GM23338 (cell line): Measurements from ENCODE around the gene AREL1. TPM values are rescaled to one million over a fixed set of nuclear protein-coding genes. Genes with fewer than 3 reads are reported as not detected.
A peak's percentile ranks its signal among the peaks of the same experiment; 100 is the strongest.

Source experiments
- ATAC-seq: fragments of 200-7000 bp; cut with Tn5 transposase; 3 replicates; pipeline ENCODE4 v1.9.1; 2020
- DNase-seq: peaks from one replicate; pipeline ENCODE4 v3.0.0-alpha.2; 2015; ENCODE audit warnings: low spot score
- H2AFZ ChIP-seq: fragments of 200-600 bp; sonication (generic); 2 replicates; pipeline ENCODE4 v1.8.0; 2016; ENCODE audit warnings: antibody characterized with exemption, mild to moderate bottlenecking, moderate library complexity
- H3F3A ChIP-seq: fragments of 200-600 bp; sonication (generic); replicated peaks from 2 replicates; pipeline ENCODE4 v1.8.0; 2017; ENCODE audit warnings: antibody characterized with exemption, mixed run types, low read depth
- H3K27ac ChIP-seq: fragments of 200-600 bp; sonication (generic); 2 replicates; pipeline ENCODE4 v1.6.1; 2016; ENCODE audit warnings: low read depth
- H3K27me3 ChIP-seq: fragments of 200-600 bp; sonication (generic); 2 replicates; pipeline ENCODE4 v1.8.0; 2016; ENCODE audit warnings: mild to moderate bottlenecking, mixed run types, moderate library complexity; ENCODE audit not compliant: insufficient read depth
- H3K36me3 ChIP-seq: fragments of 200-600 bp; sonication (generic); 2 replicates; pipeline ENCODE4 v1.8.0; 2016; ENCODE audit warnings: mild to moderate bottlenecking; ENCODE audit not compliant: insufficient read depth
- H3K4me1 ChIP-seq: fragments of 200-600 bp; sonication (generic); 2 replicates; pipeline ENCODE4 v1.8.0; 2016; ENCODE audit warnings: mild to moderate bottlenecking, moderate library complexity; ENCODE audit not compliant: insufficient read depth
- H3K4me2 ChIP-seq: fragments of 200-600 bp; sonication (generic); 2 replicates; pipeline ENCODE4 v1.7.1; 2017; ENCODE audit warnings: mixed run types
- H3K4me3 ChIP-seq: fragments of 200-600 bp; sonication (generic); 2 replicates; pipeline ENCODE4 v1.6.1; 2016; ENCODE audit warnings: mixed run types
- H3K79me2 ChIP-seq: fragments of 200-600 bp; sonication (generic); replicated peaks from 2 replicates; pipeline ENCODE4 v1.8.0; 2017; ENCODE audit warnings: mild to moderate bottlenecking; ENCODE audit not compliant: insufficient read depth
- H3K9me2 ChIP-seq: fragments of 200-600 bp; sonication (generic); 2 replicates; pipeline ENCODE4 v1.8.0; 2017; ENCODE audit not compliant: insufficient read depth
- H4K20me1 ChIP-seq: fragments of 200-600 bp; sonication (generic); replicated peaks from 2 replicates; pipeline ENCODE4 v1.8.0; 2017; ENCODE audit warnings: mild to moderate bottlenecking; ENCODE audit not compliant: insufficient read depth
- H3K27ac Mint-ChIP-seq: 2 replicates; pipeline ENCODE4 v1.8.0; 2020; ENCODE audit warnings: inconsistent platforms, mild to moderate bottlenecking, moderate library complexity, mixed read lengths
- H3K27me3 Mint-ChIP-seq: 3 replicates; pipeline ENCODE4 v1.8.0; 2022; ENCODE audit warnings: low read depth, mild to moderate bottlenecking, moderate library complexity, mixed read lengths, inconsistent platforms; ENCODE audit not compliant: insufficient read depth, poor library complexity
- H3K36me3 Mint-ChIP-seq: 3 replicates; pipeline ENCODE4 v1.8.0; 2021; ENCODE audit warnings: low read depth, mild to moderate bottlenecking, inconsistent platforms, moderate library complexity, mixed read lengths
- H3K4me1 Mint-ChIP-seq: 3 replicates; pipeline ENCODE4 v1.8.0; 2020; ENCODE audit warnings: mild to moderate bottlenecking, inconsistent platforms, mixed read lengths
- H3K4me3 Mint-ChIP-seq: 3 replicates; pipeline ENCODE4 v1.8.0; 2021; ENCODE audit warnings: moderate library complexity, mild to moderate bottlenecking, inconsistent platforms, mixed read lengths
- H3K9me3 Mint-ChIP-seq: 3 replicates; pipeline ENCODE4 v1.8.0; 2020; ENCODE audit warnings: moderate library complexity, mild to moderate bottlenecking, inconsistent platforms, mixed read lengths
- CREB1 ChIP-seq: fragments of 250-450 bp; sonication (Bioruptor Pico); IDR thresholded peaks from 2 replicates; pipeline ENCODE4 v1.5.0; 2020; ENCODE audit warnings: low read depth, mild to moderate bottlenecking, moderate library complexity
- EZH2 ChIP-seq: fragments of 200-600 bp; sonication (generic); IDR thresholded peaks from one replicate; pipeline ENCODE4 v1.8.0; 2017; ENCODE audit warnings: antibody characterized with exemption, mild to moderate bottlenecking, low read depth; ENCODE audit not compliant: unreplicated experiment
- EZH2phosphoT487 ChIP-seq: fragments of 200-600 bp; sonication (generic); IDR thresholded peaks from one replicate; pipeline ENCODE4 v1.8.1; 2018; ENCODE audit warnings: antibody characterized with exemption; ENCODE audit not compliant: unreplicated experiment
- JUNB ChIP-seq: IDR thresholded peaks from one replicate; pipeline ENCODE4 v1.6.1; 2016; ENCODE audit warnings: antibody characterized with exemption; ENCODE audit not compliant: unreplicated experiment
- NANOG ChIP-seq: IDR thresholded peaks from 2 replicates; pipeline ENCODE4 v1.6.1; 2016; ENCODE audit warnings: antibody characterized with exemption, borderline replicate concordance
- POLR2AphosphoS5 ChIP-seq: IDR thresholded peaks from 2 replicates; pipeline ENCODE4 v1.6.1; 2016; ENCODE audit warnings: antibody characterized with exemption, low read depth
- STAT1 ChIP-seq: IDR thresholded peaks from one replicate; pipeline ENCODE4 v1.6.1; 2016; ENCODE audit warnings: antibody characterized with exemption; ENCODE audit not compliant: unreplicated experiment
- ZNF114 ChIP-seq: fragments of 250-450 bp; sonication (Bioruptor Pico); IDR thresholded peaks from 2 replicates; pipeline ENCODE4 v1.5.0; 2020; ENCODE audit warnings: mild to moderate bottlenecking, moderate library complexity
- ZNF331 ChIP-seq: fragments of 250-450 bp; sonication (Bioruptor Pico); IDR thresholded peaks from 2 replicates; pipeline ENCODE4 v1.5.0; 2020; ENCODE audit warnings: low read depth, mild to moderate bottlenecking, moderate library complexity
- polyA plus RNA-seq: library from polyadenylated mRNA; unstranded; fragments of >200 nt; fragmentation: Nextera tagmentation; extraction: Ambion mirVana; gene quantifications from 2 replicates; pipeline ENCODE4 v1.2.1, GENCODE V29; 2016
- total RNA-seq: library from RNA; depleted of rRNA; stranded (reverse); fragments of >200 nt; shearing (Covaris generic); gene quantifications from 2 replicates; pipeline ENCODE4 v1.2.3, GENCODE V29; 2014
- TF ChIP-seq, protein P1 (sequence below): IDR thresholded peaks from 2 replicates; pipeline ENCODE4 v1.6.1; 2016; ENCODE audit warnings: antibody characterized with exemption
- TF ChIP-seq, protein P2 (sequence below): fragments of 250-450 bp; sonication (Bioruptor Pico); IDR thresholded peaks from 2 replicates; pipeline ENCODE4 v1.5.0; 2020; ENCODE audit warnings: mild to moderate bottlenecking, moderate library complexity
- TF ChIP-seq, protein P3 (sequence below), 2 experiments: fragments of 200-600 bp in 1 of 2; sonication (generic) in 1 of 2; conservative IDR thresholded peaks; 2 replicates each; pipeline versions ENCODE4 v1.5.1 to v1.6.1; 2016 to 2017; ENCODE audit warnings: antibody characterized with exemption in 2 of 2, low read depth in 2 of 2, mild to moderate bottlenecking in 2 of 2, moderate library complexity in 1 of 2

The AREL1 gene
- total and polyA plus RNA-seq, 2 experiments from 2014 or later, result 7.5 to 23.6 TPM

DNA sequence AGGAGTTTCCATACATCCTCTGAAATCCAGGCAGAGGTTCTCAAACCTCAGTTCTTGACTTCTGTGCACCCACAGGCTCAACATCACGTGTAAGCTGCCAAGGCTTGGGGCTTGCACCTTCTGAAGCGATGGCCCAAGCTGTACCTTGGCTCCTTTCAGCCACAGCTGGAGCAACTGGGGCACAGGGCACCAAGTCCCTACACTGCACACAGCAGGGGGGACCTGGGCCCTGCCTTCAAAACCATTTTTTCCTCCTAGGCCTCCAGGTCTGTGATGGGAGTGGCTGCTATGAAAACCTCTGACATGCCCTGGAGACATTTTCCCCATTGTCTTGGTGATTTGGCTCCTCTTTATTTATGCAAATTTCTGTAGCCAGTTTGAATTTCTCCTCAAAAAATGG lies 10.6 kb downstream of the AREL1 start:
- ATAC-seq, result no peak
- H3K79me2 ChIP-seq, result peaks cover 83% of the 10 kb centered on the region
- H3F3A ChIP-seq, result no peaks in the 10 kb centered on the region
- H3K27me3 Mint-ChIP-seq, result no peaks in the 10 kb centered on the region
- no peak overlapping the region for H3K27ac ChIP-seq
- TF ChIP-seq NANOG, result no peak
- TF ChIP-seq, protein P1, sequence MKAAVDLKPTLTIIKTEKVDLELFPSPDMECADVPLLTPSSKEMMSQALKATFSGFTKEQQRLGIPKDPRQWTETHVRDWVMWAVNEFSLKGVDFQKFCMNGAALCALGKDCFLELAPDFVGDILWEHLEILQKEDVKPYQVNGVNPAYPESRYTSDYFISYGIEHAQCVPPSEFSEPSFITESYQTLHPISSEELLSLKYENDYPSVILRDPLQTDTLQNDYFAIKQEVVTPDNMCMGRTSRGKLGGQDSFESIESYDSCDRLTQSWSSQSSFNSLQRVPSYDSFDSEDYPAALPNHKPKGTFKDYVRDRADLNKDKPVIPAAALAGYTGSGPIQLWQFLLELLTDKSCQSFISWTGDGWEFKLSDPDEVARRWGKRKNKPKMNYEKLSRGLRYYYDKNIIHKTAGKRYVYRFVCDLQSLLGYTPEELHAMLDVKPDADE, result no peak
- no peak for TF ChIP-seq JUNB
- no peak for TF ChIP-seq ZNF114 (CRISPR knock-in tag)
- no peak for TF ChIP-seq EZH2
- TF ChIP-seq, protein P2, sequence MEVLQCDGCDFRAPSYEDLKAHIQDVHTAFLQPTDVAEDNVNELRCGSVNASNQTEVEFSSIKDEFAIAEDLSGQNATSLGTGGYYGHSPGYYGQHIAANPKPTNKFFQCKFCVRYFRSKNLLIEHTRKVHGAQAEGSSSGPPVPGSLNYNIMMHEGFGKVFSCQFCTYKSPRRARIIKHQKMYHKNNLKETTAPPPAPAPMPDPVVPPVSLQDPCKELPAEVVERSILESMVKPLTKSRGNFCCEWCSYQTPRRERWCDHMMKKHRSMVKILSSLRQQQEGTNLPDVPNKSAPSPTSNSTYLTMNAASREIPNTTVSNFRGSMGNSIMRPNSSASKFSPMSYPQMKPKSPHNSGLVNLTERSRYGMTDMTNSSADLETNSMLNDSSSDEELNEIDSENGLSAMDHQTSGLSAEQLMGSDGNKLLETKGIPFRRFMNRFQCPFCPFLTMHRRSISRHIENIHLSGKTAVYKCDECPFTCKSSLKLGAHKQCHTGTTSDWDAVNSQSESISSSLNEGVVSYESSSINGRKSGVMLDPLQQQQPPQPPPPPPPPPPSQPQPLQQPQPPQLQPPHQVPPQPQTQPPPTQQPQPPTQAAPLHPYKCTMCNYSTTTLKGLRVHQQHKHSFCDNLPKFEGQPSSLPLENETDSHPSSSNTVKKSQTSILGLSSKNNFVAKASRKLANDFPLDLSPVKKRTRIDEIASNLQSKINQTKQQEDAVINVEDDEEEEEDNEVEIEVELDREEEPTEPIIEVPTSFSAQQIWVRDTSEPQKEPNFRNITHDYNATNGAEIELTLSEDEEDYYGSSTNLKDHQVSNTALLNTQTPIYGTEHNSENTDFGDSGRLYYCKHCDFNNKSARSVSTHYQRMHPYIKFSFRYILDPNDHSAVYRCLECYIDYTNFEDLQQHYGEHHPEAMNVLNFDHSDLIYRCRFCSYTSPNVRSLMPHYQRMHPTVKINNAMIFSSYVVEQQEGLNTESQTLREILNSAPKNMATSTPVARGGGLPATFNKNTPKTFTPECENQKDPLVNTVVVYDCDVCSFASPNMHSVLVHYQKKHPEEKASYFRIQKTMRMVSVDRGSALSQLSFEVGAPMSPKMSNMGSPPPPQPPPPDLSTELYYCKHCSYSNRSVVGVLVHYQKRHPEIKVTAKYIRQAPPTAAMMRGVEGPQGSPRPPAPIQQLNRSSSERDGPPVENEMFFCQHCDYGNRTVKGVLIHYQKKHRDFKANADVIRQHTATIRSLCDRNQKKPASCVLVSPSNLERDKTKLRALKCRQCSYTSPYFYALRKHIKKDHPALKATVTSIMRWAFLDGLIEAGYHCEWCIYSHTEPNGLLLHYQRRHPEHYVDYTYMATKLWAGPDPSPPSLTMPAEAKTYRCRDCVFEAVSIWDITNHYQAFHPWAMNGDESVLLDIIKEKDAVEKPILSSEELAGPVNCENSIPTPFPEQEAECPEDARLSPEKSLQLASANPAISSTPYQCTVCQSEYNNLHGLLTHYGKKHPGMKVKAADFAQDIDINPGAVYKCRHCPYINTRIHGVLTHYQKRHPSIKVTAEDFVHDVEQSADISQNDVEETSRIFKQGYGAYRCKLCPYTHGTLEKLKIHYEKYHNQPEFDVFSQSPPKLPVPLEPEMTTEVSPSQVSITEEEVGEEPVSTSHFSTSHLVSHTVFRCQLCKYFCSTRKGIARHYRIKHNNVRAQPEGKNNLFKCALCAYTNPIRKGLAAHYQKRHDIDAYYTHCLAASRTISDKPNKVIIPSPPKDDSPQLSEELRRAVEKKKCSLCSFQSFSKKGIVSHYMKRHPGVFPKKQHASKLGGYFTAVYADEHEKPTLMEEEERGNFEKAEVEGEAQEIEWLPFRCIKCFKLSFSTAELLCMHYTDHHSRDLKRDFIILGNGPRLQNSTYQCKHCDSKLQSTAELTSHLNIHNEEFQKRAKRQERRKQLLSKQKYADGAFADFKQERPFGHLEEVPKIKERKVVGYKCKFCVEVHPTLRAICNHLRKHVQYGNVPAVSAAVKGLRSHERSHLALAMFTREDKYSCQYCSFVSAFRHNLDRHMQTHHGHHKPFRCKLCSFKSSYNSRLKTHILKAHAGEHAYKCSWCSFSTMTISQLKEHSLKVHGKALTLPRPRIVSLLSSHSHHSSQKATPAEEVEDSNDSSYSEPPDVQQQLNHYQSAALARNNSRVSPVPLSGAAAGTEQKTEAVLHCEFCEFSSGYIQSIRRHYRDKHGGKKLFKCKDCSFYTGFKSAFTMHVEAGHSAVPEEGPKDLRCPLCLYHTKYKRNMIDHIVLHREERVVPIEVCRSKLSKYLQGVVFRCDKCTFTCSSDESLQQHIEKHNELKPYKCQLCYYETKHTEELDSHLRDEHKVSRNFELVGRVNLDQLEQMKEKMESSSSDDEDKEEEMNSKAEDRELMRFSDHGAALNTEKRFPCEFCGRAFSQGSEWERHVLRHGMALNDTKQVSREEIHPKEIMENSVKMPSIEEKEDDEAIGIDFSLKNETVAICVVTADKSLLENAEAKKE (CRISPR knock-in tag), result no peak
- TF ChIP-seq STAT1, result no peak
- TF ChIP-seq, protein P3, sequence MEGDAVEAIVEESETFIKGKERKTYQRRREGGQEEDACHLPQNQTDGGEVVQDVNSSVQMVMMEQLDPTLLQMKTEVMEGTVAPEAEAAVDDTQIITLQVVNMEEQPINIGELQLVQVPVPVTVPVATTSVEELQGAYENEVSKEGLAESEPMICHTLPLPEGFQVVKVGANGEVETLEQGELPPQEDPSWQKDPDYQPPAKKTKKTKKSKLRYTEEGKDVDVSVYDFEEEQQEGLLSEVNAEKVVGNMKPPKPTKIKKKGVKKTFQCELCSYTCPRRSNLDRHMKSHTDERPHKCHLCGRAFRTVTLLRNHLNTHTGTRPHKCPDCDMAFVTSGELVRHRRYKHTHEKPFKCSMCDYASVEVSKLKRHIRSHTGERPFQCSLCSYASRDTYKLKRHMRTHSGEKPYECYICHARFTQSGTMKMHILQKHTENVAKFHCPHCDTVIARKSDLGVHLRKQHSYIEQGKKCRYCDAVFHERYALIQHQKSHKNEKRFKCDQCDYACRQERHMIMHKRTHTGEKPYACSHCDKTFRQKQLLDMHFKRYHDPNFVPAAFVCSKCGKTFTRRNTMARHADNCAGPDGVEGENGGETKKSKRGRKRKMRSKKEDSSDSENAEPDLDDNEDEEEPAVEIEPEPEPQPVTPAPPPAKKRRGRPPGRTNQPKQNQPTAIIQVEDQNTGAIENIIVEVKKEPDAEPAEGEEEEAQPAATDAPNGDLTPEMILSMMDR (conservative IDR thresholded peaks at IDR 0.05; ENCODE audit: low read depth in 2 of 2), result no peak
- TF ChIP-seq ZNF331 (CRISPR knock-in tag), result no peak
- no peak for TF ChIP-seq EZH2phosphoT487
- no peak for TF ChIP-seq POLR2AphosphoS5
- no peak for TF ChIP-seq CREB1 (CRISPR knock-in tag)
- peak; percentile 39 for DNase-seq
- no peak overlapping the region for H3K4me2 ChIP-seq
- H3K9me2 ChIP-seq, result no peaks in the 10 kb centered on the region
- H2AFZ ChIP-seq, result no peak overlapping the region
- peaks cover 6% of the 10 kb centered on the region; the same call in 1 of the 2 replicates for H3K36me3 ChIP-seq
- peaks cover 4% of the 10 kb centered on the region; the same call in 1 of the 2 replicates for H4K20me1 ChIP-seq
- H3K4me1 ChIP-seq, result no peaks in the 10 kb centered on the region
- peaks cover 35% of the 10 kb centered on the region for H3K9me3 Mint-ChIP-seq
- H3K27me3 ChIP-seq, result no peaks in the 10 kb centered on the region
- H3K4me3 Mint-ChIP-seq, result no peak overlapping the region
- no peak overlapping the region for H3K27ac Mint-ChIP-seq
- peaks cover 43% of the 10 kb centered on the region for H3K36me3 Mint-ChIP-seq
- H3K4me3 ChIP-seq, result no peak overlapping the region
- H3K4me1 Mint-ChIP-seq, result no peaks in the 10 kb centered on the region
